K562 (cell line): ENCODE data around the gene STON1. TPM values are rescaled to one million over a fixed set of nuclear protein-coding genes. Genes with fewer than 3 reads are reported as not detected.
A peak's percentile ranks its signal among the peaks of the same experiment; 100 is the strongest.

Experiments
- ARID3B ChIP-seq: fragments of 250-450 bp; sonication (Bioruptor Pico); IDR thresholded peaks from 2 replicates; pipeline ENCODE4 v1.4.0; 2020; ENCODE audit warnings: borderline replicate concordance
- CAMTA2 ChIP-seq: fragments of 250-450 bp; sonication (Bioruptor Pico); conservative IDR thresholded peaks from 2 replicates; pipeline ENCODE4 v1.5.1; 2022
- CEBPB ChIP-seq: fragments of 450-650 bp; IDR thresholded peaks from 2 replicates; pipeline ENCODE4 v1.6.1; 2016; ENCODE audit warnings: missing genetic modification characterization, missing compliant biosample characterization
- DPF2 ChIP-seq: fragments of 450-650 bp; IDR thresholded peaks from 2 replicates; pipeline ENCODE4 v1.6.1; 2016
- EZH2 ChIP-seq: IDR thresholded peaks from 2 replicates; pipeline ENCODE4 v1.6.1; 2012; ENCODE audit warnings: low read depth, mild to moderate bottlenecking, inconsistent platforms, low read length, borderline replicate concordance
- HNRNPH1 ChIP-seq: fragments of 200-400 bp; formaldehyde crosslinking; optimal IDR thresholded peaks from 2 replicates; pipeline ENCODE3; 2017; ENCODE audit warnings: low read depth, mild to moderate bottlenecking, low read length, moderate library complexity
- ILF3 ChIP-seq: fragments of 450-650 bp; IDR thresholded peaks from 2 replicates; pipeline ENCODE4 v1.6.1; 2018; ENCODE audit warnings: antibody characterized with exemption, mild to moderate bottlenecking, moderate library complexity, borderline replicate concordance
- MEF2A ChIP-seq: IDR thresholded peaks from 2 replicates; pipeline ENCODE4 v1.6.1; 2011; ENCODE audit warnings: low read depth, mild to moderate bottlenecking, low read length, moderate library complexity; ENCODE audit not compliant: control insufficient read depth
- NR2C2 ChIP-seq, 2 experiments: fragments of 200-800 bp in 1 of 2; sonication (Bioruptor generic) in 1 of 2; sonication (generic) in 1 of 2; formaldehyde crosslinking in 1 of 2; IDR thresholded peaks; 2 replicates each; pipeline versions ENCODE4 v1.6.1 to v1.8.0; 2016 to 2022; ENCODE audit warnings: mild to moderate bottlenecking in 1 of 2, missing compliant biosample characterization in 1 of 2, missing genetic modification characterization in 1 of 2, missing genetic modification reagents in 1 of 2
- SIN3B ChIP-seq: fragments of 450-650 bp; IDR thresholded peaks from 2 replicates; pipeline ENCODE4 v1.6.1; 2017; ENCODE audit warnings: low read depth, mild to moderate bottlenecking, moderate library complexity
- SMAD2 ChIP-seq: fragments of 150-350 bp; IDR thresholded peaks from 2 replicates; pipeline ENCODE4 v1.6.1; 2014; ENCODE audit warnings: low read depth, mild to moderate bottlenecking, low read length
- SOX6 ChIP-seq: fragments of 450-650 bp; IDR thresholded peaks from 2 replicates; pipeline ENCODE4 v1.6.1; 2014; ENCODE audit warnings: mild to moderate bottlenecking
- THAP12 ChIP-seq: fragments of 250-450 bp; sonication (Bioruptor Pico); IDR thresholded peaks from 2 replicates; pipeline ENCODE4 v1.9.0; 2021; ENCODE audit warnings: mild to moderate bottlenecking, inconsistent platforms
- TSHZ1 ChIP-seq: fragments of 250-450 bp; sonication (Bioruptor Pico); IDR thresholded peaks from 2 replicates; pipeline ENCODE4 v1.4.0; 2020; ENCODE audit warnings: mild to moderate bottlenecking, moderate library complexity
- XRCC3 ChIP-seq: fragments of 450-650 bp; IDR thresholded peaks from 2 replicates; pipeline ENCODE4 v1.6.1; 2017; ENCODE audit warnings: mild to moderate bottlenecking, moderate library complexity
- ZNF12 ChIP-seq: sonication (generic); formaldehyde crosslinking; IDR thresholded peaks from 2 replicates; pipeline ENCODE4 v1.4.0; 2020; ENCODE audit warnings: mild to moderate bottlenecking, missing genetic modification reagents
- ZNF23 ChIP-seq: fragments of 250-450 bp; sonication (Bioruptor Pico); IDR thresholded peaks from 2 replicates; pipeline ENCODE4 v1.4.0; 2020; ENCODE audit warnings: mild to moderate bottlenecking
- ZNF512 ChIP-seq: IDR thresholded peaks from 2 replicates; pipeline ENCODE4 v1.6.1; 2016; ENCODE audit warnings: missing genetic modification characterization, missing compliant biosample characterization
- ZNF583 ChIP-seq: fragments of 250-450 bp; sonication (Bioruptor Pico); IDR thresholded peaks from 2 replicates; pipeline ENCODE4 v1.4.0; 2020
- ZZZ3 ChIP-seq: fragments of 450-650 bp; IDR thresholded peaks from 2 replicates; pipeline ENCODE4 v1.6.1; 2016; ENCODE audit warnings: antibody characterized with exemption, mild to moderate bottlenecking, moderate library complexity
- polyA plus RNA-seq, 8 experiments: library from polyadenylated mRNA; depleted of rRNA in 4 of 8; stranded (reverse) in 5 of 8; unstranded in 3 of 8; fragments of >200 nt; fragmentation: Nextera tagmentation in 2 of 8; fragmentation: Illumina TruSeq in 1 of 8; extraction: Ambion mirVana in 2 of 8; extraction: Trizol in 1 of 8; gene quantifications; 2 replicates each; pipeline versions ENCODE4 v1.2.1 to v1.2.3, GENCODE V29; 2011 to 2014; ENCODE audit warnings: inconsistent platforms in 1 of 8, missing spikeins in 1 of 8
- total RNA-seq, 7 experiments: library from RNA; depleted of rRNA in 6 of 7; stranded (reverse); fragments of >200 nt in 6 of 7; fragmentation: Illumina TruSeq in 2 of 7; extraction: Trizol in 2 of 7; gene quantifications; 2 replicates each; pipeline versions ENCODE4 v1.2.1 to v1.2.3, GENCODE V29; 2011 to 2021; ENCODE audit warnings: low replicate concordance in 1 of 7

The STON1 gene
- total and polyA plus RNA-seq, 9 of the 15 experiments (the other 6 are each of a cell fraction or from before 2014, with no cell fraction given), result 0.07 to 1.2 (median 0.55) TPM

- TF ChIP-seq SIN3B (no peak), ILF3 (no peak), NR2C2 (CRISPR knock-in tag; IDR thresholded peaks at IDR 0.05) (no peak), NR2C2 (tag; IDR thresholded peaks at IDR 0.05) (peak; percentile 66; the same call in 1 of the 2 replicates), MEF2A (no peak), ZNF12 (CRISPR knock-in tag) (no peak), ZNF512 (no peak), SMAD2 (no peak), CEBPB (tag) (peak; percentile 95), EZH2 (no peak), DPF2 (peak; percentile 79), ZZZ3 (no peak), HNRNPH1 (no peak), TSHZ1 (CRISPR knock-in tag) (no peak), XRCC3 (no peak), THAP12 (CRISPR knock-in tag) (no peak), ARID3B (CRISPR knock-in tag) (no peak), ZNF583 (CRISPR knock-in tag) (no peak), CAMTA2 (no peak), ZNF23 (CRISPR knock-in tag) (no peak), SOX6 (peak; percentile 73; the same call in 1 of the 2 replicates)
Measured at GRCh38 chr2:48508461-48509124, 21.4 kb upstream of the STON1 start (continued).
